HG03457 (cell line): ENCODE measurements around the gene CDC42.

Experiments used
- ATAC-seq: cut with Tn5 transposase; IDR thresholded peaks from one replicate; pipeline ENCODE4 v1.9.1; 2021; ENCODE audit warnings: moderate number of reproducible peaks; ENCODE audit not compliant: unreplicated experiment

Gene CDC42

DNA sequence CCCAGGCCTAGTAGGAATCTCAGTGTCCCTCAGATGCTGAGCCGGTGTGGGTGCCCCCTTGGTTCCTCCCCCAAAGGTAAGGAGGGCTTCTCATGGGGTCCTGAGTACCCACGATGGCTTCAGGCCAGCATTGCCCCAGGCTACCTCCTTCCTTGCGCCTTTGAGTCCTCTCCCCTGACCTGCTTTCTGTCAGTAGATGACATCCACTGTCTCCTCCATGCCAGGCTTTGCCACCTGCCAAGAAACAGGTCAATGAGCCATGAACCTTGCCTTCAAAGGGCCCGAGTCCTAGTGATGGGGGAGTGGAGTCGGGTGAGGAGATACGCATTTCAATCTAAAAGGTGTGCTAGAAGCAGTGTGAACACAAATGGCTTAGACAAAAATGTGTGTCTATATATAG lies 74.7 kb downstream of the CDC42 start:
- no peak for ATAC-seq

DNA sequence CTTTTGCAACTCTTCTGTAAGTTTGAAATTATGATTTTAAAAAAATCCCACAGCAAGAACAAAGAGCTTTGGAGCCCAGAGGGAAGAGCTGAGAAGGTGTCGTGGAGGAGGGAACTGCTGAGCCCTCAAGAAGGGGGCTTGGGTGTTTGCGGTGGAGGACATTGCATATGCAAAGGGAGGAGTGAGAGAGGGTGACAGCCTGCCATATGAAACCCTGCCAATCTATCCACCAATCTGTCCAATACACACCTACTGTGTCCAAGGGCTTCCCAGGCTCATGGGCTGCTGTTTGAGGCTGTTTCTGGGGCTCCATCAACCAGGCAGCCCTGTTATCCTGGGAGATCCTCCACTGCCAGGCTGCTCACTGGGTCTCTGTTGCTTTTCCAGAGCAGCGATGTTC lies 75.2 kb downstream of the CDC42 start:
- ATAC-seq = no peak

DNA sequence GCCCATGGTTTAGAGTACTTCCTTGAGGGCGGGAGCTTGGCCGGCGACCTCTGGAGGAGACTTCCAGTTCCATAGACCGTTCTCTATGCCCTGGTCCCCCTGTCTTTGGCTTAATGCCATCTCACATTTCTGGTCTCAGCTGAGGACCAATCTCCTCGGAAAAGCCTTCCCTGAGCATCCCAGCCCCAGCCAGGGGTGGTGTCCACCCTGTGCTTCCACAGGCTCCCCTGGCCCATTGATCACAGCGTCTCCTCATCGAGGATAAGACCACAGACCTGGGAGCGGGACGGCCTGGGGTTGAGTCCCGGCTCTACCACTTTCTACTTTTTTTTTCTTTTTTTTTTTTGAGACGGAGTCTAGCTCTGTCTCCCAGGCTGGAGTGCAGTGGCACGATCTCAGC lies 75.9 kb downstream of the CDC42 start:
- no peak for ATAC-seq

DNA sequence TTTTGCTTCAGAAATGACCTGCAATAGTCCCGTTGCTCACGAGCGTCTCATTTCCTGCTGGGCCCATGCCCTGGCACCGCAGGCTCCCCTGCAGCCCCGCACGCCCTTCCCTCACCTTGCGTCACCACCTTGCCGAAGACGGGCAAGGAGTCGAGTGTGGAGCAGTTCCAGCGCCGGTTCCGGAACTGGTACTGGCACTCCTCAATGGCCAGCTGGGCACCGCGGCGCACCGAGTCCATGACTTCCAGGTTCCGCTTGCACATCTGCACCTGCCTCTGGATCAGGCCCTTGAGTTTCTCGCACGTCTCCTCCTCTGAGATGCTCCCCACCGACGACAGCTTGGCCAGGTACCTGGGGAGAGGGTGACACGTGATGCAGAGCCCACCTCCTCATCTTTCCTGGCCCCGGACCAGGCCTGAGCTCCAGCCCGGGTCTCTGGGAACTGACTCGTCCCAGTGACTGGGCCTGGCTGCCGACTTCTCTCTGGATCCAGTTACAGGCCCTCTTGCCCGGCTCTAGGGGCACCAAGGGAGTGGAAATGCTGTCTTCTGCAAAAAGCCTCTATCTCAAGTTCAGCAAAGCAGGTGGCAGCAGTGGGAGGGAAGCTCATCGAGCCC lies 77.1 kb downstream of the CDC42 start:
- ATAC-seq = no peak

- ATAC-seq = no peak
These were observed 78.6 kb downstream of the CDC42 start for GRCh38 chr1:22131062-22131461.

GRCh38 chr1:22131875-22132486 lies 79.5 kb downstream of the CDC42 start:
- no peak for ATAC-seq

GRCh38 chr1:22132517-22133235 lies 80.2 kb downstream of the CDC42 start:
- ATAC-seq = no peak

DNA sequence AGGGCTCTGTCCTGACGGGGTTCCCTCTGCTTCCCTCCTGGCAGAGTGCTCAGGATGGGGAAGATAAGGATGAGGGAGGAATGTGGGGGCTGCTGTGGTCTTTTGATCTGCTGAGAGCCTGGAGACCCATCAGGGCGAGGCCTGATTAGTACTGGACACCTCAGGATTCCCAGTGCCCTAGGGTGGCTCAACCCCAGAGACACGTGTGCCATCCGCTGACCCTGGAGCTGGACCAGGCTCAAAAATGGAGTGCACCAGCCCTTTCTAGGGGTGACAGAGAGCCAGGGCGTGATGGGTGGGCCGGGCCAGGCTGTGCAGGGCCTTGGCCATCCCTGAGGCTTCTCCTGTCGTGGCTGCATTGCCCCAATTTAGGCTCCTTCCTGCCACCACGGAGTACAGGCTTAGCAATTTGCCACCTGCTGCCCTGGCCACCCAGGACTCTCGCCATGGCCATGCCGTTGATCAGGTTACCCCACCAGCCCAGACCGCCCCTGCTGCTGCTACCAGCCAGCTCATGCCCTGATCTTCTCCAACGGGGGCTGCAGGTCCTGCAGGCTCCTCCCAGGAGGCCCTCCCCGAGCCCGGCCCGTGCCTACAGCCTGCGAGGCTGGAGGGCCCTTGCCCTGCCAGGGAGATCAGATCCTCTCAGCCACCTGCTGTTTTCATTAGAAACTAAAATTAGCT lies 80.9 kb downstream of the CDC42 start:
- ATAC-seq = no peak

GRCh38 chr1:22133931-22134324 lies 81.4 kb downstream of the CDC42 start:
- no peak for ATAC-seq

- no peak for ATAC-seq
These were observed 84.7 kb downstream of the CDC42 start for GRCh38 chr1:22137004-22137720.

DNA sequence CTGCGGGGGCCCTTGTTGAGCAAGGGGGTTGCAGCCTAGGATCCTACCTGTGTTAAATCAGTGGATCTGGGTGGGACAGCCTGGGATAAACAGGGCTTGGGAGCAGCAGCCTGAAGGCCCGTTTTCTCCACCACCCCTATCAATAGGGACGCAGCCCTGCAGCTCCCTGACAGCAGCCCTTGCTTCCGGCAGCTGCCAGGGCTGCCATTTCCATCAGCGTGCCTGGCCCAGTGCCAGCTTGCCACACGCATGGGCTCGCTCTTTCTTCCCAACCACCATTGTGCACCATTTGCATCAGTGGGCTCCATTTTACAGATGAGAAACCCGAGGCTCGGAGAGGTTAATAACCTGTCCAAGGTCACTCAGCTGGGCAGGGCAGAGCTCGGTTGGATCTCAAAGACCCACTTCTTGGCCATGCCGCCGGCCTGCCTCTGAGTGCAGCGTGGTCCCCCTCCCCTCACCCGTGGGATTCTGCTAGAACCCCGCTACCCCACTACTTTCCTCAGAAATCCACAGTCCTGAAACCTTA lies 86.6 kb downstream of the CDC42 start:
- no peak for ATAC-seq

- ATAC-seq = no peak
These were observed 87.3 kb downstream of the CDC42 start for GRCh38 chr1:22139817-22140216.
